ENCODE measurements around the gene AMELX.

The AMELX gene

DNA sequence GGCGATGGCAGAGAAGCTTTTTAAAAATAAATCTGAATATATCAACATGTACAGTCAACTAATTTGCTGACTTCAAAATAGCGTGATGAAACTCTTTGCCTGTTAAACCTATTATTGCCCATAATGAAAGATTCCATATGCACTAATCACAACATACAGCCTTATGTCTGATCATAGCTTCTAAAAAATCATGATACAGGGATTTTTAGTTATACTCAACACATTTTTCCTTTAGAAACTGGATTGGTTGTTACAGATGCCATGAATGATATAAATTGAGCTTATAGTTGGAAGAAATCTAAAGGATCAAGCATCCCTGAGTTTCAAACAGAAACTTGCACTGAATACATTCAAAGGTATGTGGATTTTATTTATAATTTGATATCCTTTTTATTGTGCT, at the start of gene AMELX:
Gene AMELX, plus strand, starts transcription at position 301 of the 400 bp plus-strand sequence. CDS start 1,376 bp downstream, outside the sequence.
- ChIA-PET CTCF (no interaction called here), POLR2A (interaction anchor here (0.6 kb wide), 1 partner anchor 82 kb away, joined by 7 read pairs; no protein-coding TSS in a partner anchor)
- Histone ChIP-seq H3K4me1 (ENCODE audit: control insufficient read depth, insufficient read depth, low read length) (no peaks in the 10 kb centered on the region), H3K36me3 (ENCODE audit: control insufficient read depth in 2 of 2, insufficient read depth in 1 of 2, low read length in 2 of 2) (no peaks in the 10 kb centered on the region), H3K4me3 (ENCODE audit: low read depth, low read length) (no peak within 1 kb of the TSS), H3K27ac (ENCODE audit: extremely low read depth, low read depth, low read length) (no peak within 1 kb of the TSS), H3K9me3 (ENCODE audit: control insufficient read depth, insufficient read depth, low read depth, low read length) (no peaks in the 10 kb centered on the region)
- TF ChIP-seq ZNF391 (tag by site-specific recombination; IDR thresholded peaks at IDR 0.05; ENCODE audit: borderline replicate concordance, low read depth) (no peak), ZNF571 (tag by site-specific recombination; IDR thresholded peaks at IDR 0.05) (no peak), ZNF555 (tag by site-specific recombination; conservative IDR thresholded peaks at IDR 0.05) (no peak), TRIM28 (IDR thresholded peaks at IDR 0.05; ENCODE audit: borderline replicate concordance, low read length) (no peak), ZNF292 (tag by site-specific recombination; IDR thresholded peaks at IDR 0.05; ENCODE audit: borderline replicate concordance, low read depth) (no peak), ZNF174 (tag by site-specific recombination; IDR thresholded peaks at IDR 0.05) (no peak), ZNF175 (tag by site-specific recombination; IDR thresholded peaks at IDR 0.05) (no peak), ZBTB8A (tag by site-specific recombination; IDR thresholded peaks at IDR 0.05) (no peak), ZNF560 (tag by site-specific recombination; IDR thresholded peaks at IDR 0.05; ENCODE audit: borderline replicate concordance) (no peak), SP7 (tag by site-specific recombination; IDR thresholded peaks at IDR 0.05) (no peak), ZNF660 (tag by site-specific recombination; IDR thresholded peaks at IDR 0.05) (no peak)
- TF ChIP-seq, protein P1, sequence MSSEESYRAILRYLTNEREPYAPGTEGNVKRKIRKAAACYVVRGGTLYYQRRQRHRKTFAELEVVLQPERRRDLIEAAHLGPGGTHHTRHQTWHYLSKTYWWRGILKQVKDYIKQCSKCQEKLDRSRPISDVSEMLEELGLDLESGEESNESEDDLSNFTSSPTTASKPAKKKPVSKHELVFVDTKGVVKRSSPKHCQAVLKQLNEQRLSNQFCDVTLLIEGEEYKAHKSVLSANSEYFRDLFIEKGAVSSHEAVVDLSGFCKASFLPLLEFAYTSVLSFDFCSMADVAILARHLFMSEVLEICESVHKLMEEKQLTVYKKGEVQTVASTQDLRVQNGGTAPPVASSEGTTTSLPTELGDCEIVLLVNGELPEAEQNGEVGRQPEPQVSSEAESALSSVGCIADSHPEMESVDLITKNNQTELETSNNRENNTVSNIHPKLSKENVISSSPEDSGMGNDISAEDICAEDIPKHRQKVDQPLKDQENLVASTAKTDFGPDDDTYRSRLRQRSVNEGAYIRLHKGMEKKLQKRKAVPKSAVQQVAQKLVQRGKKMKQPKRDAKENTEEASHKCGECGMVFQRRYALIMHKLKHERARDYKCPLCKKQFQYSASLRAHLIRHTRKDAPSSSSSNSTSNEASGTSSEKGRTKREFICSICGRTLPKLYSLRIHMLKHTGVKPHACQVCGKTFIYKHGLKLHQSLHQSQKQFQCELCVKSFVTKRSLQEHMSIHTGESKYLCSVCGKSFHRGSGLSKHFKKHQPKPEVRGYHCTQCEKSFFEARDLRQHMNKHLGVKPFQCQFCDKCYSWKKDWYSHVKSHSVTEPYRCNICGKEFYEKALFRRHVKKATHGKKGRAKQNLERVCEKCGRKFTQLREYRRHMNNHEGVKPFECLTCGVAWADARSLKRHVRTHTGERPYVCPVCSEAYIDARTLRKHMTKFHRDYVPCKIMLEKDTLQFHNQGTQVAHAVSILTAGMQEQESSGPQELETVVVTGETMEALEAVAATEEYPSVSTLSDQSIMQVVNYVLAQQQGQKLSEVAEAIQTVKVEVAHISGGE (tag by site-specific recombination; conservative IDR thresholded peaks at IDR 0.05; ENCODE audit: low read depth), result no peak

DNA sequence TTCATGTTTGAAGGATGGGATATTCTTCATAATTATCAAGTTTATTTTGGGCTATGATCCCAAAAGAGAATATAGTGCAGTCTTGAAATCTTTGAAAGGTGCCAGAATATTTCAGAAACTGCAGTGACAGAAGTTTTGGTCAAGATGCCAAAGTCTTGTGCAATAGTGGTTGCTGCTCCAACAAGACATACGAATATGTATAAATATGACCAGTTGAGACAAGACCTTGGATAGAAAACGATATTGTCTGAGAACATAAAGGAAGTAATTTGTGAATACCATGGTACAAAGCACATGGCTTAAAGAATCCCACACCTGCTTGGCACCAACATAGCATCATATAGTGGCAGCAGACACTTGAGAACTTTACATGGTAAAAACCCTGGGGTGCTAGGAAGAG, 48.6 kb upstream of the AMELX start:
- Histone ChIP-seq H3K4me1 (ENCODE audit: control insufficient read depth, insufficient read depth, low read length) (no peaks in the 10 kb centered on the region), H3K4me3 (ENCODE audit: low read depth, low read length) (no peak overlapping the region), H3K36me3 (ENCODE audit: control insufficient read depth in 2 of 2, insufficient read depth in 1 of 2, low read length in 2 of 2) (no peaks in the 10 kb centered on the region), H3K27ac (ENCODE audit: extremely low read depth, low read depth, low read length) (no peak overlapping the region), H3K9me3 (ENCODE audit: control insufficient read depth, insufficient read depth, low read depth, low read length) (no peaks in the 10 kb centered on the region)
- CTCF ChIA-PET, result no interaction called here
- TF ChIP-seq ZNF658 (tag by site-specific recombination; IDR thresholded peaks at IDR 0.05), result no peak
- POLR2A ChIA-PET, result no interaction called here

DNA sequence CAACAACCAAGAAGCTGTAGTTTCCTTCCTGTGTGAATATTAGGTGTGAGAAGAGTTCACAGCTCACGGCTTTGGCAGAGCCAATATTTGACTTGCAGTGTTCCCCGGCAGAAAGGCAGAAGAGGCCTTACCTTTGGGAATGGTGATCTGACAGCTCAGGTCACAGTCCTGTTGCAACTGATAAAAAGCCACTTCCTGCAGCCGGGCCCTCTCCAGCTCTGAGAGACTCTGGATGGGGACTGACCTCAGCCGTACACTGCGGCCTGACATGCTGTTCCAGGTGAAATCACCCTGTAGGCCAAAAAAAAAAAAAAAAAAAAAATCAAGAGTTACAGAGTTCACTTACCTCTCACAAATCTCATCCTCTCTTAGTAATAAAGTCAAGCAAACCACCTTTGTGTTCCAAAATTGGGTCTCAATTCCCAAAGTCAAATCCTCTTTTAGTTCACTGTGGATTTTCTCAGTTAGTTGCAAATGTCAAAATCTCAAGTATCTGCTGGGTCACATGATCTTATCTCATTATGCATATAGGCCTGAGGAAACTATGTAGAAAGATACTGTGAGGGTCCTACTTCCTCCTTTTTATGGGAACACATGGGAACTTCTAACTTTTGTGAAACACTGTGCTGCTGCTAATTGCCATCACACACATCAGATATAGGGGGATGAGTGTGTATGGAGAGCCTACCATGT, 38.6 kb upstream of the AMELX start:
- H3K9me3 ChIP-seq (ENCODE audit: control insufficient read depth, insufficient read depth, low read depth, low read length), result no peaks in the 10 kb centered on the region
- H3K27ac ChIP-seq (ENCODE audit: extremely low read depth, low read depth, low read length), result no peak overlapping the region
- no peak overlapping the region for H3K4me3 ChIP-seq (ENCODE audit: low read depth, low read length)
- H3K4me1 ChIP-seq (ENCODE audit: control insufficient read depth, insufficient read depth, low read length), result no peaks in the 10 kb centered on the region
- TF ChIP-seq ZFP3 (tag by site-specific recombination; IDR thresholded peaks at IDR 0.05; ENCODE audit: low read depth), result no peak
- no peak for TF ChIP-seq REPIN1 (tag by site-specific recombination; IDR thresholded peaks at IDR 0.05; ENCODE audit: low read depth)
- TF ChIP-seq, protein P2, sequence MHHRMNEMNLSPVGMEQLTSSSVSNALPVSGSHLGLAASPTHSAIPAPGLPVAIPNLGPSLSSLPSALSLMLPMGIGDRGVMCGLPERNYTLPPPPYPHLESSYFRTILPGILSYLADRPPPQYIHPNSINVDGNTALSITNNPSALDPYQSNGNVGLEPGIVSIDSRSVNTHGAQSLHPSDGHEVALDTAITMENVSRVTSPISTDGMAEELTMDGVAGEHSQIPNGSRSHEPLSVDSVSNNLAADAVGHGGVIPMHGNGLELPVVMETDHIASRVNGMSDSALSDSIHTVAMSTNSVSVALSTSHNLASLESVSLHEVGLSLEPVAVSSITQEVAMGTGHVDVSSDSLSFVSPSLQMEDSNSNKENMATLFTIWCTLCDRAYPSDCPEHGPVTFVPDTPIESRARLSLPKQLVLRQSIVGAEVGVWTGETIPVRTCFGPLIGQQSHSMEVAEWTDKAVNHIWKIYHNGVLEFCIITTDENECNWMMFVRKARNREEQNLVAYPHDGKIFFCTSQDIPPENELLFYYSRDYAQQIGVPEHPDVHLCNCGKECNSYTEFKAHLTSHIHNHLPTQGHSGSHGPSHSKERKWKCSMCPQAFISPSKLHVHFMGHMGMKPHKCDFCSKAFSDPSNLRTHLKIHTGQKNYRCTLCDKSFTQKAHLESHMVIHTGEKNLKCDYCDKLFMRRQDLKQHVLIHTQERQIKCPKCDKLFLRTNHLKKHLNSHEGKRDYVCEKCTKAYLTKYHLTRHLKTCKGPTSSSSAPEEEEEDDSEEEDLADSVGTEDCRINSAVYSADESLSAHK (tag by site-specific recombination; IDR thresholded peaks at IDR 0.05), result no peak
- TF ChIP-seq ZNF791 (tag by site-specific recombination; IDR thresholded peaks at IDR 0.05), result no peak
- no peak for TF ChIP-seq ZNF239 (tag by site-specific recombination; IDR thresholded peaks at IDR 0.05)
- TF ChIP-seq ZNF248 (tag by site-specific recombination; IDR thresholded peaks at IDR 0.05), result no peak
- TF ChIP-seq ZNF350 (tag by site-specific recombination; IDR thresholded peaks at IDR 0.05), result no peak
- TF ChIP-seq ZNF785 (tag by site-specific recombination; IDR thresholded peaks at IDR 0.05), result no peak
- ChIA-PET CTCF (no interaction called here), POLR2A (no interaction called here)
- H3K36me3 ChIP-seq (ENCODE audit: control insufficient read depth in 2 of 2, insufficient read depth in 1 of 2, low read length in 2 of 2), result no peaks in the 10 kb centered on the region
